ENCODE measurements around the gene ERFL. TPM values are rescaled to one million over a fixed set of nuclear protein-coding genes. Genes with fewer than 3 reads are reported as not detected.

Gene ERFL
- total and polyA plus RNA-seq, 2 of the 4 experiments (the other 2 are of a cell fraction) = not detected

DNA sequence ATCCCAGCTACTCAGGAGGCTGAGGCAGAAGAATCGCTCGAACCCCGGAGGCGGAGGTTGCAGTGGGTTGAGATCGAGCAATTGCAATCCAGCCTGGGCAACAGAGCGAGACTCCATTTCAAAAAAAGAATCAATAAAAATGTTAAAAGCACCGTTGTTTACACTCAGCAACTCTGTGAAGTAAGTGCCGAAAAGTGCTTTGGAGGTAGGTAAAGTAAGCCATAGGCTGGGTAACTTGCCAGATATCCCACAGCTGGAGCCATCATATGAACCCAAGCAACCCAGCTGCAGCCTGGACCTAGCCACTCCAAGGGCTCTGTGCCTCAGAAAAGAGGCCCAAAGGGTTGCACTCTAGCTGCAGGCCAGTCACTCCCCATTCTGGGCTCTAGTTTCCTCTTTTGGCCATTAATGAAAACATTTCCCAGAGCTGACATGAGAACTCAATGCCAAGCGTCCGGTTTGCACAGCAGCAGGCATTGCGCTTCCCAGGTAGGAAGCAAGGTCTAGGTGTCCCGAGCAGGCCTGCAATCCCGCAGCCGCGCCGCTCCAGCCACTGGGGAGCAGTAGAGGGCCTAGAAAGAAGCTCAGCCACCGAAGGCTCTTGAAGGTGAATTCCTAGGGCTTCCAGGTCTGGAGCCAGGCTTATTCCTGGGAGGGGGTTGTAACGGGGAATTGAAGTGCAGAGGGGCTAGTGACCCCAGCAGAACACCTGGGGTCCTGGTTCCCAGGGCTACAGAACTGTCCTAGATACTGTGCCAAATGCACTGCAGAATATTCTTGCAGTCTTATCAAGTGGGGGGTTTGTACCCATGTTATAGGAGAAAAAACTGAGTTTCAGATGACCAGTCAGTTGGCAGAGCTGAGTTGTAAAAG is 55.2 kb downstream of the ERFL start (continued):
- 0 out of 2 replicates have a peak, but pooled peaks have one; percentile 35 for TF ChIP-seq MAZ (IDR thresholded peaks at IDR 0.05; ENCODE audit: borderline replicate concordance, low read depth, low read length)
- no peak for TF ChIP-seq CEBPB (IDR thresholded peaks at IDR 0.05; ENCODE audit: low read depth, low read length)
- TF ChIP-seq FOS (IDR thresholded peaks at IDR 0.05; ENCODE audit: low read depth, low read length) = no peak

DNA sequence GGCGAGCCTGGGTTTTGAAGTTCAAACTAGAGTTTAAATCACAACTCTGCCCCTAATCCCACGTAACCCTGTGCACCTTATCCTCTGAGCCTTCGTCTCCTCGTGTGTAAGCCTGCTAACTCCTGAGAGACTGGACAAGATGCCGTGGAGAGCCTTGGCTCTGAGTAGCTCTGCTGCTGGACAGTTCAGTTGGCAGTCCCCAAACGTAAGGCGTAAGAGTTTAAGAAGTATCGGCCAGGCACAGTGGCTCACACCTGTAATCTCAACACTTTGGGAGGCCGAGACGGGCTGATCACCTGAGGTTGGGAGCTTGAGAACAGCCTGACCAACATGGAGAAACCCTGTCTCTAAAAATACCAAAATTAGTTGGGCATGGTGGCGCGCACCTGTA is 55.9 kb downstream of the ERFL start:
- no peak overlapping the region for H3K4ac ChIP-seq (ENCODE audit: low read depth, low read length)
- dilution Hi-C loops (cut with HindIII; ENCODE audit: low sequenced_read_pairs, unreplicated experiment) (no loop called here), in situ Hi-C loops (cut with MboI; ENCODE audit: low sequenced_read_pairs) (no loop called here), intact Hi-C loops (cut with micrococcal nuclease) (no loop called here)
- H3K36me3 ChIP-seq (ENCODE audit: control insufficient read depth, insufficient read depth, low read length) = peaks cover 47% of the 10 kb centered on the region
- no peak overlapping the region for H3K4me2 ChIP-seq (ENCODE audit: low read depth, low read length)
- no peaks in the 10 kb centered on the region for H3K9me3 ChIP-seq (ENCODE audit: control insufficient read depth, insufficient read depth, low read length)
- DNase-seq = no peak
- H2BK15ac ChIP-seq (ENCODE audit: low read depth, low read length) = no peak overlapping the region
- peaks cover 63% of the 10 kb centered on the region for H4K20me1 ChIP-seq (ENCODE audit: insufficient read depth, low read length)
- no peak overlapping the region for H2BK20ac ChIP-seq (ENCODE audit: low read depth, low read length)
- no peak overlapping the region for H4K5ac ChIP-seq (ENCODE audit: low read depth, low read length)
- H4K91ac ChIP-seq (ENCODE audit: insufficient read depth, low read depth, low read length) = no peak overlapping the region
- no TSS peak for BruUV-seq (replicated peaks)
- CTCF ChIA-PET = interaction anchor here (1.5 kb wide), 1 partner anchor 8 kb away, joined by 6 read pairs; no protein-coding TSS in a partner anchor
- H3K27ac ChIP-seq (ENCODE audit: insufficient read depth, low read length) = no peak overlapping the region
- no peak overlapping the region for H2AK9ac ChIP-seq (replicated peaks; ENCODE audit: low read depth, low read length, poor library complexity)
- no peak overlapping the region for H2AFZ ChIP-seq (replicated peaks; ENCODE audit: low read length, poor library complexity)
- peaks cover 2% of the 10 kb centered on the region; the same call in 1 of the 2 replicates for H3K4me1 ChIP-seq (ENCODE audit: control insufficient read depth, insufficient read depth, low read length)
- H3K23ac ChIP-seq (ENCODE audit: low read depth, low read length) = no peak overlapping the region
- no peak overlapping the region for H3K14ac ChIP-seq (replicated peaks; ENCODE audit: low read depth, low read length)
- H3K27me3 ChIP-seq (ENCODE audit: control insufficient read depth, insufficient read depth, low read length) = peaks cover 4% of the 10 kb centered on the region; the same call in 1 of the 2 replicates
- peaks cover 13 to 32% of the 10 kb centered on the region in 2 experiments for H3K79me1 ChIP-seq (ENCODE audit: low read depth in 1 of 2, low read length in 2 of 2)
- H4K8ac ChIP-seq (ENCODE audit: low read depth in 2 of 2, low read length in 2 of 2) = no peak overlapping the region
- H3K56ac ChIP-seq (ENCODE audit: extremely low read depth, insufficient read depth, low read length) = no peak overlapping the region
- 92% methylated on average over 6 of the region's 12 CpGs; no CpG with 5 or more reads in 1 of the 2 experiments for WGBS, 2 experiments (ENCODE audit: extremely low coverage in 2 of 2, insufficient read length in 1 of 2)
- no peak overlapping the region for H3K4me3 ChIP-seq (ENCODE audit: insufficient read depth, low read depth, low read length)
- H3K9me1 ChIP-seq (ENCODE audit: insufficient read depth, low read length) = no peaks in the 10 kb centered on the region
- no peak overlapping the region for H3K9ac ChIP-seq (ENCODE audit: low read depth, low read length)
- no peak for TF ChIP-seq RFX5 (IDR thresholded peaks at IDR 0.05; ENCODE audit: low read depth, low read length)
- no peak for TF ChIP-seq MAZ (IDR thresholded peaks at IDR 0.05; ENCODE audit: borderline replicate concordance, low read depth, low read length)
- no peak for TF ChIP-seq RCOR1 (IDR thresholded peaks at IDR 0.05; ENCODE audit: insufficient replicate concordance, low read length)
- TF ChIP-seq SMC3 (IDR thresholded peaks at IDR 0.05; ENCODE audit: low read depth, low read length) = no peak
- TF ChIP-seq, protein P1, sequence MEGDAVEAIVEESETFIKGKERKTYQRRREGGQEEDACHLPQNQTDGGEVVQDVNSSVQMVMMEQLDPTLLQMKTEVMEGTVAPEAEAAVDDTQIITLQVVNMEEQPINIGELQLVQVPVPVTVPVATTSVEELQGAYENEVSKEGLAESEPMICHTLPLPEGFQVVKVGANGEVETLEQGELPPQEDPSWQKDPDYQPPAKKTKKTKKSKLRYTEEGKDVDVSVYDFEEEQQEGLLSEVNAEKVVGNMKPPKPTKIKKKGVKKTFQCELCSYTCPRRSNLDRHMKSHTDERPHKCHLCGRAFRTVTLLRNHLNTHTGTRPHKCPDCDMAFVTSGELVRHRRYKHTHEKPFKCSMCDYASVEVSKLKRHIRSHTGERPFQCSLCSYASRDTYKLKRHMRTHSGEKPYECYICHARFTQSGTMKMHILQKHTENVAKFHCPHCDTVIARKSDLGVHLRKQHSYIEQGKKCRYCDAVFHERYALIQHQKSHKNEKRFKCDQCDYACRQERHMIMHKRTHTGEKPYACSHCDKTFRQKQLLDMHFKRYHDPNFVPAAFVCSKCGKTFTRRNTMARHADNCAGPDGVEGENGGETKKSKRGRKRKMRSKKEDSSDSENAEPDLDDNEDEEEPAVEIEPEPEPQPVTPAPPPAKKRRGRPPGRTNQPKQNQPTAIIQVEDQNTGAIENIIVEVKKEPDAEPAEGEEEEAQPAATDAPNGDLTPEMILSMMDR (conservative IDR thresholded peaks at IDR 0.05; ENCODE audit: low read depth, low read length) = no peak
- no peak for TF ChIP-seq POLR2A (IDR thresholded peaks at IDR 0.05; ENCODE audit: low read depth, low read length)
- TF ChIP-seq MAFK (IDR thresholded peaks at IDR 0.05; ENCODE audit: low read depth, low read length) = no peak
- H3K18ac ChIP-seq (ENCODE audit: low read depth, low read length) = no peak overlapping the region
- ATAC-seq (ENCODE audit: low read depth) = no peak
- no peak overlapping the region for H2BK120ac ChIP-seq (ENCODE audit: low read depth, low read length)
- H2AK5ac ChIP-seq (ENCODE audit: low read depth, low read length) = no peak overlapping the region
- POLR2A ChIA-PET (ENCODE audit: unreplicated experiment) = interaction anchor here (1.7 kb wide), 1 partner anchor 12 kb away, joined by 7 read pairs; the partner anchor contains the start of gene RPS19
- H2BK5ac ChIP-seq (ENCODE audit: low read depth, low read length, poor library complexity, severe bottlenecking) = no peak overlapping the region

All from IMR-90 (cell line).